HepG2 (cell line): Measurements from ENCODE around the gene PRKAR1B. TPM values are rescaled to one million over a fixed set of nuclear protein-coding genes. Genes with fewer than 3 reads are reported as not detected.

Experiments
- CHCHD3 ChIP-seq: sonication (generic); formaldehyde crosslinking; IDR thresholded peaks from 2 replicates; pipeline ENCODE4 v1.8.0; 2022; ENCODE audit warnings: mild to moderate bottlenecking, missing genetic modification reagents, moderate library complexity
- DPF2 ChIP-seq: sonication (generic); formaldehyde crosslinking; IDR thresholded peaks from 2 replicates; pipeline ENCODE4 v1.4.0; 2020; ENCODE audit warnings: mild to moderate bottlenecking, low read depth, missing genetic modification reagents, borderline replicate concordance
- EP300 ChIP-seq, 3 experiments: sonication (generic) in 1 of 3; formaldehyde crosslinking in 1 of 3; IDR thresholded peaks; 2 replicates each; pipeline versions ENCODE4 v1.5.1 to v1.6.1; 2011 to 2020; ENCODE audit warnings: low read depth in 2 of 3, low read length in 2 of 3, borderline replicate concordance in 1 of 3, improper control_type of control experiment in 1 of 3, mild to moderate bottlenecking in 1 of 3, missing genetic modification reagents in 1 of 3, moderate library complexity in 1 of 3
- FOXO1 ChIP-seq: sonication (generic); formaldehyde crosslinking; IDR thresholded peaks from 2 replicates; pipeline ENCODE4 v1.4.0; 2020; ENCODE audit warnings: missing genetic modification reagents
- GTF3A ChIP-seq: sonication (generic); formaldehyde crosslinking; conservative IDR thresholded peaks from 2 replicates; pipeline ENCODE4 v1.4.0; 2020; ENCODE audit warnings: mild to moderate bottlenecking, missing genetic modification reagents
- HMG20A ChIP-seq: IDR thresholded peaks from 2 replicates; pipeline ENCODE4 v1.6.1; 2016; ENCODE audit warnings: borderline replicate concordance
- KDM5A ChIP-seq: fragments of 200-600 bp; sonication (generic); IDR thresholded peaks from 2 replicates; pipeline ENCODE4 v1.7.0; 2018; ENCODE audit warnings: antibody characterized with exemption, mild to moderate bottlenecking, low read length, borderline replicate concordance
- MEIS1 ChIP-seq: sonication (generic); formaldehyde crosslinking; IDR thresholded peaks from 2 replicates; pipeline ENCODE4 v1.9.0; 2021; ENCODE audit warnings: mild to moderate bottlenecking, missing genetic modification reagents, moderate library complexity, borderline replicate concordance
- NKX3-1 ChIP-seq: sonication (generic); formaldehyde crosslinking; IDR thresholded peaks from 2 replicates; pipeline ENCODE4 v1.5.0; 2020; ENCODE audit warnings: missing genetic modification reagents
- POLR2G ChIP-seq: fragments of 200-400 bp; formaldehyde crosslinking; IDR thresholded peaks from 2 replicates; pipeline ENCODE4 v1.6.1; 2018; ENCODE audit warnings: mild to moderate bottlenecking, low read depth, low read length, moderate library complexity
- RNF2 ChIP-seq: fragments of 450-650 bp; conservative IDR thresholded peaks from 2 replicates; pipeline ENCODE4 v1.6.1; 2016; ENCODE audit warnings: low read depth
- ZFP41 ChIP-seq: sonication (generic); formaldehyde crosslinking; IDR thresholded peaks from 2 replicates; pipeline ENCODE4 v1.4.0; 2020; ENCODE audit warnings: mild to moderate bottlenecking, missing genetic modification reagents, borderline replicate concordance
- ZKSCAN8 ChIP-seq: IDR thresholded peaks from 2 replicates; pipeline ENCODE4 v1.6.1; 2016; ENCODE audit warnings: borderline replicate concordance, missing genetic modification reagents, missing compliant biosample characterization
- ZNF160 ChIP-seq: sonication (generic); formaldehyde crosslinking; IDR thresholded peaks from 2 replicates; pipeline ENCODE4 v1.8.0; 2022; ENCODE audit warnings: mild to moderate bottlenecking, inconsistent platforms, missing genetic modification reagents
- ZNF24 ChIP-seq: fragments of 450-650 bp; IDR thresholded peaks from 2 replicates; pipeline ENCODE4 v1.6.1; 2017; ENCODE audit warnings: antibody characterized with exemption, mild to moderate bottlenecking
- ZNF30 ChIP-seq: sonication (generic); formaldehyde crosslinking; IDR thresholded peaks from 2 replicates; pipeline ENCODE4 v1.5.0; 2020; ENCODE audit warnings: mild to moderate bottlenecking, missing genetic modification reagents
- ZSCAN29 ChIP-seq: sonication (generic); formaldehyde crosslinking; conservative IDR thresholded peaks from 2 replicates; pipeline ENCODE4 v1.4.0; 2020; ENCODE audit warnings: mild to moderate bottlenecking, missing genetic modification reagents
- polyA plus RNA-seq, 8 experiments: library from polyadenylated mRNA; depleted of rRNA in 3 of 8; stranded (reverse) in 7 of 8; unstranded in 1 of 8; fragments of >200 nt; fragmentation: Illumina TruSeq in 4 of 8; extraction: Trizol in 4 of 8; gene quantifications; 2 replicates each; pipeline versions ENCODE4 v1.2.1 to v1.2.3, GENCODE V29; 2011 to 2016; ENCODE audit warnings: low read depth in 4 of 8, missing spikeins in 1 of 8, mixed read lengths in 1 of 8; ENCODE audit not compliant: insufficient read depth in 1 of 8
- total RNA-seq, 5 experiments: library from RNA; depleted of rRNA; stranded (reverse); fragments of >200 nt; fragmentation: Illumina TruSeq; extraction: Trizol; gene quantifications; 2 replicates each; pipeline ENCODE4 v1.2.3, GENCODE V29; 2016; ENCODE audit warnings: low read depth in 1 of 5
- TF ChIP-seq, protein P1 (sequence below): IDR thresholded peaks from 2 replicates; pipeline ENCODE4 v1.6.1; 2016; ENCODE audit warnings: missing compliant biosample characterization, missing genetic modification reagents, borderline replicate concordance
- TF ChIP-seq, protein P2 (sequence below): sonication (generic); formaldehyde crosslinking; IDR thresholded peaks from 2 replicates; pipeline ENCODE4 v1.4.0; 2020; ENCODE audit warnings: mild to moderate bottlenecking, missing genetic modification reagents
- TF ChIP-seq, protein P3 (sequence below): IDR thresholded peaks from 2 replicates; pipeline ENCODE4 v1.6.1; 2016
- TF ChIP-seq, protein P4 (sequence below): IDR thresholded peaks from 2 replicates; pipeline ENCODE4 v1.4.0; 2020; ENCODE audit warnings: mild to moderate bottlenecking, missing genetic modification reagents
- TF ChIP-seq, protein P5 (sequence below): sonication (generic); formaldehyde crosslinking; IDR thresholded peaks from 2 replicates; pipeline ENCODE4 v1.4.0; 2020; ENCODE audit warnings: mild to moderate bottlenecking, missing genetic modification reagents

Gene PRKAR1B
- total and polyA plus RNA-seq, 2 of the 13 experiments (the other 11 are each of a cell fraction or from before 2014, with no cell fraction given): 7.9 to 28.2 TPM

DNA sequence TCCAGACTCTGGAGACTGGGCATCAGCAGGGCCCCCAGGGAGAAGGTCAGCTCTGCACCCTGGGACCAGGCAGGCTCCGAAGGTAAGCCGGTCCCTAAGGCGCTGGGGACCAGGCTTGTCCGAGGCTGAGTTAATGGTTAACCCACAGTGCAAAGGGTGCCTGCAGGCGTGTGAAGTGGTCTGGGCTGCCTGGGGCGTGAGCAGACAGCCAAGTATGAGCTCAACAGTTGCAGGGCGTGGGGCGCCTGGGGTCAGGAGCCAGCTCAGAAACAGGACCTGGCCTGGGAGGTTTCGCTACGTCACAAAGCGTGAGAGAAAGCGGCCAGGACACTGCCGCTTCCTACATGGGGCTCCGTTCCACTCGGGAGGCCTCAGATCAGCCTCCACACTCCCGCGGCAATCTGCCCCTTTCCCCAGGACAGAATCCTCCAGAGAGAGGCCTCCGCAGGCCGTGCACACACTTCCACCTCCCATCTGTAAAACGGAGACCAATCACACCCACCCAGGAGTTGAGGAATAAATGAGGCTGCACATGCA lies 223.4 kb downstream of the PRKAR1B start (continued):
- no peak for TF ChIP-seq ZFP41 (CRISPR knock-in tag)
- TF ChIP-seq MEIS1 (CRISPR knock-in tag): no peak
- TF ChIP-seq NKX3-1 (CRISPR knock-in tag): no peak
- TF ChIP-seq KDM5A: no peak
- no peak for TF ChIP-seq ZNF160 (CRISPR knock-in tag)
- TF ChIP-seq, protein P1, sequence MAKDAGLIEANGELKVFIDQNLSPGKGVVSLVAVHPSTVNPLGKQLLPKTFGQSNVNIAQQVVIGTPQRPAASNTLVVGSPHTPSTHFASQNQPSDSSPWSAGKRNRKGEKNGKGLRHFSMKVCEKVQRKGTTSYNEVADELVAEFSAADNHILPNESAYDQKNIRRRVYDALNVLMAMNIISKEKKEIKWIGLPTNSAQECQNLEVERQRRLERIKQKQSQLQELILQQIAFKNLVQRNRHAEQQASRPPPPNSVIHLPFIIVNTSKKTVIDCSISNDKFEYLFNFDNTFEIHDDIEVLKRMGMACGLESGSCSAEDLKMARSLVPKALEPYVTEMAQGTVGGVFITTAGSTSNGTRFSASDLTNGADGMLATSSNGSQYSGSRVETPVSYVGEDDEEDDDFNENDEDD (CRISPR knock-in tag): peak; percentile 43; the same call in 1 of the 2 replicates
- TF ChIP-seq EP300 (IDR thresholded peaks at IDR 0.05; ENCODE audit: low read depth in 2 of 2, low read length in 2 of 2): peak in 1 of 2 experiments; percentile 69; a peak in 2 of 4 replicates
- no peak for TF ChIP-seq EP300 (CRISPR knock-in tag; IDR thresholded peaks at IDR 0.05; ENCODE audit: borderline replicate concordance)
- peak; percentile 82; the same call in 1 of the 2 replicates for TF ChIP-seq HMG20A (CRISPR knock-in tag)
- TF ChIP-seq, protein P2, sequence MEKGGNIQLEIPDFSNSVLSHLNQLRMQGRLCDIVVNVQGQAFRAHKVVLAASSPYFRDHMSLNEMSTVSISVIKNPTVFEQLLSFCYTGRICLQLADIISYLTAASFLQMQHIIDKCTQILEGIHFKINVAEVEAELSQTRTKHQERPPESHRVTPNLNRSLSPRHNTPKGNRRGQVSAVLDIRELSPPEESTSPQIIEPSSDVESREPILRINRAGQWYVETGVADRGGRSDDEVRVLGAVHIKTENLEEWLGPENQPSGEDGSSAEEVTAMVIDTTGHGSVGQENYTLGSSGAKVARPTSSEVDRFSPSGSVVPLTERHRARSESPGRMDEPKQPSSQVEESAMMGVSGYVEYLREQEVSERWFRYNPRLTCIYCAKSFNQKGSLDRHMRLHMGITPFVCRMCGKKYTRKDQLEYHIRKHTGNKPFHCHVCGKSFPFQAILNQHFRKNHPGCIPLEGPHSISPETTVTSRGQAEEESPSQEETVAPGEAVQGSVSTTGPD: no peak
- peak; percentile 74; the same call in 1 of the 2 replicates for TF ChIP-seq FOXO1 (CRISPR knock-in tag)
- TF ChIP-seq RNF2: no peak
- TF ChIP-seq ZKSCAN8 (CRISPR knock-in tag): no peak
- TF ChIP-seq CHCHD3 (CRISPR knock-in tag): no peak
- TF ChIP-seq ZNF24: no peak
- TF ChIP-seq ZNF30: no peak
- TF ChIP-seq GTF3A: no peak
- no peak for TF ChIP-seq ZSCAN29 (CRISPR knock-in tag)
- TF ChIP-seq DPF2 (CRISPR knock-in tag): no peak
- TF ChIP-seq, protein P3, sequence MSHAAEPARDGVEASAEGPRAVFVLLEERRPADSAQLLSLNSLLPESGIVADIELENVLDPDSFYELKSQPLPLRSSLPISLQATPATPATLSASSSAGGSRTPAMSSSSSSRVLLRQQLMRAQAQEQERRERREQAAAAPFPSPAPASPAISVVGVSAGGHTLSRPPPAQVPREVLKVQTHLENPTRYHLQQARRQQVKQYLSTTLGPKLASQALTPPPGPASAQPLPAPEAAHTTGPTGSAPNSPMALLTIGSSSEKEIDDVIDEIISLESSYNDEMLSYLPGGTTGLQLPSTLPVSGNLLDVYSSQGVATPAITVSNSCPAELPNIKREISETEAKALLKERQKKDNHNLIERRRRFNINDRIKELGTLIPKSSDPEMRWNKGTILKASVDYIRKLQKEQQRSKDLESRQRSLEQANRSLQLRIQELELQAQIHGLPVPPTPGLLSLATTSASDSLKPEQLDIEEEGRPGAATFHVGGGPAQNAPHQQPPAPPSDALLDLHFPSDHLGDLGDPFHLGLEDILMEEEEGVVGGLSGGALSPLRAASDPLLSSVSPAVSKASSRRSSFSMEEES: 0 out of 2 replicates have a peak, but pooled peaks have one; percentile 62
- TF ChIP-seq, protein P4, sequence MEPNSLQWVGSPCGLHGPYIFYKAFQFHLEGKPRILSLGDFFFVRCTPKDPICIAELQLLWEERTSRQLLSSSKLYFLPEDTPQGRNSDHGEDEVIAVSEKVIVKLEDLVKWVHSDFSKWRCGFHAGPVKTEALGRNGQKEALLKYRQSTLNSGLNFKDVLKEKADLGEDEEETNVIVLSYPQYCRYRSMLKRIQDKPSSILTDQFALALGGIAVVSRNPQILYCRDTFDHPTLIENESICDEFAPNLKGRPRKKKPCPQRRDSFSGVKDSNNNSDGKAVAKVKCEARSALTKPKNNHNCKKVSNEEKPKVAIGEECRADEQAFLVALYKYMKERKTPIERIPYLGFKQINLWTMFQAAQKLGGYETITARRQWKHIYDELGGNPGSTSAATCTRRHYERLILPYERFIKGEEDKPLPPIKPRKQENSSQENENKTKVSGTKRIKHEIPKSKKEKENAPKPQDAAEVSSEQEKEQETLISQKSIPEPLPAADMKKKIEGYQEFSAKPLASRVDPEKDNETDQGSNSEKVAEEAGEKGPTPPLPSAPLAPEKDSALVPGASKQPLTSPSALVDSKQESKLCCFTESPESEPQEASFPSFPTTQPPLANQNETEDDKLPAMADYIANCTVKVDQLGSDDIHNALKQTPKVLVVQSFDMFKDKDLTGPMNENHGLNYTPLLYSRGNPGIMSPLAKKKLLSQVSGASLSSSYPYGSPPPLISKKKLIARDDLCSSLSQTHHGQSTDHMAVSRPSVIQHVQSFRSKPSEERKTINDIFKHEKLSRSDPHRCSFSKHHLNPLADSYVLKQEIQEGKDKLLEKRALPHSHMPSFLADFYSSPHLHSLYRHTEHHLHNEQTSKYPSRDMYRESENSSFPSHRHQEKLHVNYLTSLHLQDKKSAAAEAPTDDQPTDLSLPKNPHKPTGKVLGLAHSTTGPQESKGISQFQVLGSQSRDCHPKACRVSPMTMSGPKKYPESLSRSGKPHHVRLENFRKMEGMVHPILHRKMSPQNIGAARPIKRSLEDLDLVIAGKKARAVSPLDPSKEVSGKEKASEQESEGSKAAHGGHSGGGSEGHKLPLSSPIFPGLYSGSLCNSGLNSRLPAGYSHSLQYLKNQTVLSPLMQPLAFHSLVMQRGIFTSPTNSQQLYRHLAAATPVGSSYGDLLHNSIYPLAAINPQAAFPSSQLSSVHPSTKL (CRISPR knock-in tag): peak; percentile 90
- TF ChIP-seq, protein P5, sequence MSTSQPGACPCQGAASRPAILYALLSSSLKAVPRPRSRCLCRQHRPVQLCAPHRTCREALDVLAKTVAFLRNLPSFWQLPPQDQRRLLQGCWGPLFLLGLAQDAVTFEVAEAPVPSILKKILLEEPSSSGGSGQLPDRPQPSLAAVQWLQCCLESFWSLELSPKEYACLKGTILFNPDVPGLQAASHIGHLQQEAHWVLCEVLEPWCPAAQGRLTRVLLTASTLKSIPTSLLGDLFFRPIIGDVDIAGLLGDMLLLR: no peak
- TF ChIP-seq POLR2G: no peak
